HEK293 (cell line): Measurements from ENCODE around the gene LIMK1.
A peak's percentile ranks its signal among the peaks of the same experiment; 100 is the strongest.

Experiments used
- CTCF ChIA-PET: fragments of 350-600 bp; formaldehyde crosslinking; extraction: SDS; loops from one replicate; lab custom pipeline; 2021; ENCODE audit warnings: antibody characterized with exemption; lab: Yijun Ruan, JAX
- POLR2A ChIA-PET: fragments of 300-600 bp; formaldehyde crosslinking; extraction: SDS; loops from one replicate; lab custom pipeline; 2020; ENCODE audit warnings: antibody characterized with exemption, inconsistent platforms; lab: Yijun Ruan, JAX
- H3K27ac ChIP-seq: fragments of 200-500 bp; sonication (Bioruptor generic); 2 replicates; pipeline ENCODE4 v1.5.1; 2014; ENCODE audit warnings: low read depth, low read length, control low read depth, inconsistent platforms; ENCODE audit errors: extremely low read depth
- H3K36me3 ChIP-seq, 2 experiments: fragments of 200-500 bp in 1 of 2; sonication (Bioruptor generic) in 1 of 2; 1 replicate in 1 of 2; 2 replicates in 1 of 2; pipeline ENCODE4 v1.5.1; 2014 to 2017; ENCODE audit warnings: inconsistent platforms in 2 of 2, low read length in 2 of 2; ENCODE audit not compliant: control insufficient read depth in 2 of 2, insufficient read depth in 1 of 2
- H3K4me1 ChIP-seq: fragments of 200-500 bp; sonication (Bioruptor generic); 2 replicates; pipeline ENCODE4 v1.5.1; 2014; ENCODE audit warnings: mild to moderate bottlenecking, low read length, inconsistent platforms; ENCODE audit not compliant: control insufficient read depth, insufficient read depth
- H3K4me3 ChIP-seq: 2 replicates; pipeline ENCODE4 v1.5.1; 2011; ENCODE audit warnings: low read depth, mild to moderate bottlenecking, control low read depth, low read length, moderate library complexity
- H3K9me3 ChIP-seq: fragments of 200-500 bp; sonication (Bioruptor generic); 2 replicates; pipeline ENCODE4 v1.5.1; 2014; ENCODE audit warnings: low read depth, low read length, inconsistent platforms; ENCODE audit not compliant: control insufficient read depth, insufficient read depth
- EGR2 ChIP-seq: fragments of 450-650 bp; formaldehyde crosslinking; IDR thresholded peaks from 2 replicates; pipeline ENCODE4 v1.5.1; 2016; ENCODE audit warnings: low read depth, missing biosample characterization, missing genetic modification characterization
- FEZF1 ChIP-seq: fragments of 450-650 bp; formaldehyde crosslinking; IDR thresholded peaks from 2 replicates; pipeline ENCODE4 v1.5.1; 2016; ENCODE audit warnings: missing biosample characterization, missing genetic modification characterization
- GLI2 ChIP-seq: fragments of 450-650 bp; formaldehyde crosslinking; IDR thresholded peaks from 2 replicates; pipeline ENCODE4; 2017; ENCODE audit warnings: missing biosample characterization, missing genetic modification characterization, low read depth, borderline replicate concordance
- GLIS1 ChIP-seq: fragments of 450-650 bp; formaldehyde crosslinking; IDR thresholded peaks from 2 replicates; pipeline ENCODE4 v1.5.1; 2016; ENCODE audit warnings: missing biosample characterization, missing genetic modification characterization
- GLIS2 ChIP-seq: fragments of 450-650 bp; formaldehyde crosslinking; IDR thresholded peaks from 2 replicates; pipeline ENCODE4 v1.5.1; 2016; ENCODE audit warnings: missing biosample characterization, missing genetic modification characterization
- PATZ1 ChIP-seq: fragments of 450-650 bp; formaldehyde crosslinking; IDR thresholded peaks from 2 replicates; pipeline ENCODE4 v1.5.1; 2016; ENCODE audit warnings: missing biosample characterization, missing genetic modification characterization
- PRDM1 ChIP-seq: fragments of 450-650 bp; formaldehyde crosslinking; IDR thresholded peaks from 2 replicates; pipeline ENCODE4; 2016; ENCODE audit warnings: missing biosample characterization, missing genetic modification characterization
- SCRT2 ChIP-seq: fragments of 450-650 bp; formaldehyde crosslinking; IDR thresholded peaks from 2 replicates; pipeline ENCODE4 v1.5.1; 2016; ENCODE audit warnings: missing biosample characterization, missing genetic modification characterization
- SP2 ChIP-seq: fragments of 450-650 bp; formaldehyde crosslinking; IDR thresholded peaks from 2 replicates; pipeline ENCODE4 v1.5.1; 2016; ENCODE audit warnings: missing biosample characterization, missing genetic modification characterization
- ZFHX2 ChIP-seq: fragments of 450-650 bp; formaldehyde crosslinking; conservative IDR thresholded peaks from 2 replicates; pipeline ENCODE4 v1.5.1; 2016; ENCODE audit warnings: missing biosample characterization, missing genetic modification characterization
- ZFP3 ChIP-seq: fragments of 450-650 bp; formaldehyde crosslinking; IDR thresholded peaks from 2 replicates; pipeline ENCODE4 v1.5.1; 2016; ENCODE audit warnings: low read depth, missing biosample characterization, missing genetic modification characterization
- ZIC2 ChIP-seq: fragments of 450-650 bp; formaldehyde crosslinking; IDR thresholded peaks from 2 replicates; pipeline ENCODE4 v1.5.1; 2016; ENCODE audit warnings: missing biosample characterization, missing genetic modification characterization
- ZNF18 ChIP-seq: fragments of 450-650 bp; formaldehyde crosslinking; IDR thresholded peaks from 2 replicates; pipeline ENCODE4 v1.5.1; 2016; ENCODE audit warnings: missing biosample characterization, missing genetic modification characterization
- ZNF223 ChIP-seq: fragments of 450-650 bp; formaldehyde crosslinking; IDR thresholded peaks from 2 replicates; pipeline ENCODE4 v1.5.1; 2016; ENCODE audit warnings: missing biosample characterization, missing genetic modification characterization
- ZNF248 ChIP-seq: fragments of 450-650 bp; formaldehyde crosslinking; IDR thresholded peaks from 2 replicates; pipeline ENCODE4 v1.5.1; 2017; ENCODE audit warnings: missing biosample characterization, missing genetic modification characterization
- ZNF26 ChIP-seq: fragments of 450-650 bp; formaldehyde crosslinking; IDR thresholded peaks from 2 replicates; pipeline ENCODE4 v1.5.1; 2016; ENCODE audit warnings: missing biosample characterization, missing genetic modification characterization
- ZNF366 ChIP-seq: fragments of 450-650 bp; formaldehyde crosslinking; conservative IDR thresholded peaks from 2 replicates; pipeline ENCODE4 v1.5.1; 2016; ENCODE audit warnings: missing biosample characterization, missing genetic modification characterization
- ZNF416 ChIP-seq: fragments of 450-650 bp; formaldehyde crosslinking; IDR thresholded peaks from 2 replicates; pipeline ENCODE4 v1.5.1; 2016; ENCODE audit warnings: missing biosample characterization, missing genetic modification characterization
- ZNF426 ChIP-seq: fragments of 450-650 bp; formaldehyde crosslinking; IDR thresholded peaks from 2 replicates; pipeline ENCODE4 v1.5.1; 2017; ENCODE audit warnings: missing biosample characterization, missing genetic modification characterization, mild to moderate bottlenecking, inconsistent platforms, moderate library complexity
- ZNF544 ChIP-seq: fragments of 450-650 bp; formaldehyde crosslinking; IDR thresholded peaks from 2 replicates; pipeline ENCODE4 v1.5.0; 2017; ENCODE audit warnings: missing biosample characterization, missing genetic modification characterization
- ZNF600 ChIP-seq: fragments of 450-650 bp; formaldehyde crosslinking; IDR thresholded peaks from 2 replicates; pipeline ENCODE4 v1.5.1; 2016; ENCODE audit warnings: missing biosample characterization, missing genetic modification characterization
- ZNF629 ChIP-seq: fragments of 450-650 bp; formaldehyde crosslinking; IDR thresholded peaks from 2 replicates; pipeline ENCODE4 v1.5.1; 2017; ENCODE audit warnings: missing biosample characterization, missing genetic modification characterization
- ZNF701 ChIP-seq: fragments of 450-650 bp; formaldehyde crosslinking; IDR thresholded peaks from 2 replicates; pipeline ENCODE4 v1.5.1; 2016; ENCODE audit warnings: missing biosample characterization, missing genetic modification characterization

LIMK1 gene

GRCh38 chr7:74092964-74093471 lies 9.4 kb downstream of the LIMK1 start:
- CTCF ChIA-PET = no interaction called here
- H3K4me3 ChIP-seq = no peak overlapping the region
- POLR2A ChIA-PET = interaction anchor here (1.5 to 2.1 kb wide), 2 partner anchors 9 kb away, joined by 4 to 10 read pairs; partner anchors contain the start of gene LIMK1
- H3K27ac ChIP-seq = no peak overlapping the region
- H3K4me1 ChIP-seq = no peaks in the 10 kb centered on the region
- H3K9me3 ChIP-seq = no peaks in the 10 kb centered on the region
- TF ChIP-seq ZNF600 (tag by site-specific recombination) (no peak), ZNF223 (tag by site-specific recombination) (no peak), EGR2 (tag by site-specific recombination) (0 out of 2 replicates have a peak, but pooled peaks have one; percentile 7)
- peaks cover 6 to 28% of the 10 kb centered on the region in 2 experiments; a peak in 2 of 3 replicates for H3K36me3 ChIP-seq

GRCh38 chr7:74093671-74094223 lies 10.1 kb downstream of the LIMK1 start:
- Histone ChIP-seq H3K4me3 (no peak overlapping the region), H3K36me3 (peaks cover under 1 to 25% of the 10 kb centered on the region in 2 experiments; a peak in 2 of 3 replicates), H3K9me3 (no peaks in the 10 kb centered on the region), H3K27ac (no peak overlapping the region), H3K4me1 (no peaks in the 10 kb centered on the region)
- ChIA-PET CTCF (interaction anchor here (0.6 kb wide), 1 partner anchor 487 kb away, joined by 3 read pairs; no protein-coding TSS in a partner anchor), POLR2A (interaction anchor here (2.1 kb wide), 1 partner anchor 10 kb away, joined by 10 read pairs; the partner anchor contains the start of gene LIMK1)
- no peak for TF ChIP-seq GLI2 (tag by site-specific recombination)
- no peak for TF ChIP-seq ZNF26 (tag by site-specific recombination)
- TF ChIP-seq ZNF629 (tag by site-specific recombination) = no peak
- TF ChIP-seq GLIS1 (tag by site-specific recombination) = peak; percentile 20; the same call in 1 of the 2 replicates
- TF ChIP-seq, all 188 proteins: peak for 1

GRCh38 chr7:74094224-74095101 lies 10.9 kb downstream of the LIMK1 start:
- CTCF ChIA-PET = interaction anchor here (0.6 kb wide), 1 partner anchor 487 kb away, joined by 3 read pairs; no protein-coding TSS in a partner anchor
- Histone ChIP-seq H3K4me1 (no peaks in the 10 kb centered on the region), H3K9me3 (no peaks in the 10 kb centered on the region), H3K36me3 (peaks cover 2 to 27% of the 10 kb centered on the region in 2 experiments; a peak in 2 of 3 replicates), H3K27ac (no peak overlapping the region), H3K4me3 (peak overlapping the region; percentile 30)
- POLR2A ChIA-PET = interaction anchor here (0.5 to 2.1 kb wide), 2 partner anchors 11 to 29 kb away, joined by 3 to 10 read pairs; partner anchors contain the start of gene LIMK1
- no peak for TF ChIP-seq ZNF18
- TF ChIP-seq ZFHX2 = peak; percentile 94
- no peak for TF ChIP-seq ZFP3 (tag by site-specific recombination)
- no peak for TF ChIP-seq ZNF544
- TF ChIP-seq ZNF426 = no peak
- 0 out of 2 replicates have a peak, but pooled peaks have one; percentile 22 for TF ChIP-seq ZNF366 (tag by site-specific recombination)
- no peak for TF ChIP-seq ZNF701 (tag by site-specific recombination)
- no peak for TF ChIP-seq ZNF416 (tag by site-specific recombination)
- peak; percentile 32; the same call in 1 of the 2 replicates for TF ChIP-seq ZIC2 (tag by site-specific recombination)
- 0 out of 2 replicates have a peak, but pooled peaks have one; percentile 5 for TF ChIP-seq PATZ1 (tag by site-specific recombination)
- TF ChIP-seq FEZF1 = peak; percentile 64; the same call in 1 of the 2 replicates
- peak; percentile 44; the same call in 1 of the 2 replicates for TF ChIP-seq PRDM1 (tag by site-specific recombination)
- TF ChIP-seq GLIS2 (tag by site-specific recombination) = peak; percentile 31; the same call in 1 of the 2 replicates
- TF ChIP-seq EGR2 (tag by site-specific recombination) = peak; percentile 89
- peak; percentile 9; the same call in 1 of the 2 replicates for TF ChIP-seq SP2 (tag by site-specific recombination)
- TF ChIP-seq ZNF248 (tag by site-specific recombination) = no peak
- TF ChIP-seq SCRT2 (tag by site-specific recombination) = peak; percentile 46
